Measurements from ENCODE around the gene ITGB2.

ITGB2 gene

DNA sequence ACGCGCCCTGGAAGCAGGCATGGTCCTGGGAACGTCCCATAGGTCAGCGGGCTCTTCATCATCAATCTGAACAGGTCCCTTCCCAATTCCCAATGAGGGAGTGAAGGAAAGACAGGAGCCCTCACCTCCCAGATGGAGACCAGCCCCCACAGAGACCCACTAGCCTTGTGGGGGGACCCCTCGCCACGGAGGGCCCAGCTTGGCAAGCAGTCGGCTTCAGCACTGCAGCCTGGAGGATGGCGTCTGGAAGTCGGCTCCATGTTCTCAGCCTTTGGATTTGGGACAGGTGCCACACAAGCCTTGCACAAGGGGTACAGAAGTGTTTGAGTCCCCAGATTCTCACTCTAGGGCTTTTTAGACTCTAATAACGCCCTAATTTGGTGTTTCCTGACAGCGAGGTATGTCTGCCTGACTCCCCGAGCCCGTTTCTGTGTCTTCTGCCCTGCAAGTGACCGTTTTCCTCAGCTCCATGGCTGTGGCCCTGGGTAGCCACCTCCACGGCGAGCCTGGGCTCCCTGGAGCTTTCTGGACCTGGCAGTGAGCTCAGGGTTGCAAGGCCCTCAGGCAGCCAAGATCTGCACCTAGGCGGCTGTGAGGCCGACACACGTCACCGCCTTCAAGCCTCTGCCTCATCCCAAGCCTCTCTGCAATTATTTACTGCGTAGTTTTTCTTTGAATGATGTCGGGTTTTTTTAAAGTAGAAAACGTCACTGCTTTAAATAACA lies 77.8 kb downstream of the ITGB2 start:
- no peak for DNase-seq

DNA sequence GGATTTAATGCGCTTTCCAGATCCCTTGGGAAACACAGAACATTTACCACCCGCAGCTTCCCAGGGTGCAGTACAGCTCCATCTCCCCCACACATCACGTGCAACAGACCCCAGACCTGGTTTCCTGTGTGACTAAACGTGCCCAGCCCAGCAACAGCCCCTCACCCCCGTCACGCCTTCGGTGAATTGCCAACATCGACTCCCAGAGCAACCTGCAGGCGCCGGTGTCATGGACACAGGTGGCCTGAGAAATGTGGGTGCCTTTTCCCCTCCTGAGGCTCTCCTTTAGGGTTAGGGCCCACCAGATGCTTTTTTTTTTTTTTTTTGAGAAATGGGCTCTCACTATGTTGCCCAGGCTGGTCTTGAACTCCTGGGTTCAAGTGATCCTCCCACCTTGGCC lies 78.6 kb downstream of the ITGB2 start:
- DNase-seq = no peak

DNA sequence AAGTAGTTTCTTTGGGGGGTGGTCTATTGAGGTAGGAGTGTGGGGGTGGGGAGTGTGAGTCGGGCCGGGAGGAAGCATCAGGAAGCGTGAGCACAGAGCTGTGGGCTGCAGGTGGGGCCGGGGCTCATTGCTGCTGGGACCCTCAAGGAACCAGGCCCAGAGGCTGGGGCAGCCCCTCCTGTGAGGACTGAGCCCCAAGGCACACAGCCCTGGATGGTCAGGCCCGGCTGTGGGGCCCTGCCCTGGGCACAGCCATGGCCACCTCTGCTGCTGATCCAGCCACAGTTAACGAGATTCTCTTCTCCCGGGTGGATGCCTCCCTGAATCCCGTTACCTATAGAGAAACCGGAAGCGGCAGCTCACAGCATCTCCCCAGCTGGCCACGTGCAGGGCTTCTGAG lies 79.9 kb downstream of the ITGB2 start:
- no peak for DNase-seq

DNA sequence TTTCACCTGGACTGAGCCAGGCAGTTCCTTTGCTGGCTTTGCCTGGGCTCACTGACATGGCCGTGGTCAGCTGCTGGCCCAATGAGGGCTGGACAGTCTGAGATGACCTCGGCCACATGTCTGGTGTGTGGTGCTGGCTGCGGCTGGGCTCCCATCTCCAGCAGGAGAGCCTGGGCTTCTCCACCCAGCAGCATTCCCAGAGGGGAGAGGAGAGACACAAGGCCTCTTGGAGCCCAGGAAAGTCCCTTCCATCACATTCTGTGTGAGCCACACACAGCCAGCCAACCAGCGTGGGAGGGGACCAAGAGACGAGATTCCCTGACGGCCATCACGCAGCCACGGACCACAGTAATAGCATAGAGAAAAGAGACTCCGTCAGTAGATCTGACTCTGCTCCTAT lies 81.7 kb downstream of the ITGB2 start:
- no peak for DNase-seq

DNA sequence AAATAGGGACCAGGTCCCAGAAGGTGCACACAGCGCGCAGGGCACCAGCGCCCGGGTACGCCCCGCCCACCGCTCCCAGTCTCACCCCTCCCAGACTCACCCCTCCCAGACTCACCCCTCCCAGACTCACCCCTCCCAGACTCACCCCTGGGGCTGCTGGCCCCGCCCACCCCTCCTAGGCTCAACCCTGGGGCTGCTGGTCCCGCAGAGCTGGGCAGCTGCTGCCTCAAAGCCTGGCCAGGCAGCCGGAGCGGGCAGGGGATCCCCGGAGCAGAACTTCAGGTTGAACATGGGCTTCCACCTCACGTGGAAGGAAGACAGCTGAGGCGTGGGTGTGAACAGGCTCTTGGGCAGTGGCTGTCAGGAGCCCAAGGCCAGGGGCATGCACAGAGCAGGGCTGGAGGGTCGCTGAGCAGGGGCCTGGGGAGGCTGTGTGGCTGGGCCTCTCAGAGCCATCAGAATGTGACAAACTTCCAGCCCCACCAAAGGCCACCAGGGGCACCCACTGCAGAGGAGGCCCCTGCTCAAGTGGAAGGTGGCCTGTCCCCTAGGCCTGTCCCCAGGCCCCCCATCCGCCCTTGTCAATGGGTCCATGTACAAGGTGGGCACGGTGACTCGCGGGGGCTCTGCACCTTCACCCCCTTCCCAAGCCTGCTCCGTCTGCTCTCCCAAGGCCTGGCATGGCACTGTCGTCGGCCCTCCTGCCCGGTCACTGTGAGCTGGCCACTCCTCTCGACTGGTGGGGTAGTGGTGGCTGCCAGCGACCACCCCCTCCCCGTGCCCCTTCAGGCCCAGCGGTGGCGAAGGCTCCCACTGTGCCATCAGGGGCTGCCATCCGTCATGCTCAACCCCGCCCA lies 82.4 kb downstream of the ITGB2 start:
- no peak for DNase-seq

DNA sequence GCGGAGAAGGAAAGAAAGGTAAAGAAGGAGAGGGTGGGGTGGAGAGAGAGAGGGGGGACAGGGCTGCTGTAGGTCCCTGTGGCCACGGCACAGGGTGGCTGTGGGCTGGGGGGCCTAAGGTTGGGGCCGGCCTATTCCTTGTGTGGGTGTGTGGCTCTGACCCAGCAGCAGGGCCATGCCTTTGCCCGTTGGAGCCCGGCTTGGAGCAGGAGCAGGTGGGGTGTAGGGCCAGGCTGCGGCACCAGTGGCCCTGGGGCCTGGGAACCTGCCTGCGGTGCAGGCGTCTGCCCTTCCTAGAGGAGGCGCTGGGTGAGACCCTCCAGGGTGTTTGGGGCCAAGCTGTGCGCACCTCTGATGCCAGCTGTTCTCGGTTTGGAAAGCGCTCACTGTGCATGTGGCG lies 83.2 kb downstream of the ITGB2 start:
- DNase-seq = no peak

DNA sequence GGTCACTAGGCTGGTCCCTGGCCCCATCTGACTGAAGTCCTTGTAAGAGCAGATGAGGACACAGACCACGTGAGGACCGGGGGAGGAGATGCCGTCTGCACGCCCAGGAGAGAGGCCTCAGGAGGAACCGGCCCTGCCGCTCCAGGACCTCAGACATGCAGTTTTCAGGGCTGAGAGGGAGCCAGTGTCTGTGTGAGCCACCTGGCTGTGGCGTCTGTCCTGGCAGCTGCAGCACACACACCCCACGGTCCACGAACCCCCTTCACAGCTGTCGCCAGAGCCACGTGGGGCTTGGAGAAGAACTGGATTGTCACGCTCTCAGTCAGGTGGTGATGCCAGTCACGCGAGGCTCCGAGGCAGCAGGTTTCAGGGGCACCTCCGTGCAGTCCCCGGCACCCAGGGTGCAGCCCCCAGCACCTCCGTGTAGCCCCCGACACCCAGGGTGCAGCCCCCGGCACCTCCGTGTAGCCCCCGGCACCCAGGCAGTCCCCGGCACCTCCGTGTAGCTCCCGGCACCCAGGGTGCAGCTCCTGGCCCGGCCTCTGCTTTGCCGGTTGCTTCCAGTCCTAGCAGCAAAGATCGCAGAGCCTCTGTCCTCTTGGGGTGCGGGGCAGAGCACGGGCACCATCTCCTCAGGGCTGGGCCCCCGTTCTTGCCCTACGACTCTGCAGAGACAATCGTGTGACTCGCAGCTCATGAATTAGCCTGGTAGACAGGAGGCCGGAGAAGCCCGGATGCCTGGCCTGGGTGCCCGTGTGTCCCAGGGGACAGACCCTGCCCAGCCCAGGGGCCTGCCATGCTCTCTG lies 83.8 kb downstream of the ITGB2 start:
- no peak for DNase-seq

DNA sequence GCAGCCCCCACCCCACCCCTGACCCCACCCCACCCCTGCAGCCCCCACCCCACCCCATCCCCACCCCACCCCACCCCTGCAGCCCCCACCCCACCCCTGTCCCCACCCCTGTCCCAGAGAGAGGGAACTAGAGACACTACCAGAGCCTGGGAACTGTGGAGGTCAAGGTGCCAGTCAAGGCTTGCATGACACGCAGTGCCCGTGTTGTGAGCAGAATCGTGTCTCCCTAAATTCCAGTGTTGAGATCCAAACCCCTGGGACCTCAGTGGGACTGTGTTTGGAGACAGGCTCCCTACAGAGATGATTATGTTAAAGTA lies 84.4 kb downstream of the ITGB2 start:
- DNase-seq = no peak

All from T1000 (cell line).